Measurements from ENCODE around the gene TKTL1.
"Not testable (repeated sequence)": the region's sequence is repeated elsewhere in the genome, so short reads cannot be mapped to it uniquely, and the experiment has no call there.

Gene TKTL1

GRCh38 chrX:154333116-154333515, 37.5 kb downstream of the TKTL1 start:
- Histone ChIP-seq H4K20me1 (ENCODE audit: low read depth, low read length) (no peaks in the 10 kb centered on the region), H3K27me3 (ENCODE audit: low read length) (no peaks in the 10 kb centered on the region), H3F3A (ENCODE audit: insufficient read depth) (no peaks in the 10 kb centered on the region), H3K36me3 (ENCODE audit: low read length) (no peaks in the 10 kb centered on the region), H2AFZ (ENCODE audit: low read depth, low read length, severe bottlenecking) (no peak overlapping the region), H3K9me2 (replicated peaks; ENCODE audit: insufficient read depth, low read length) (no peaks in the 10 kb centered on the region), H3K4me2 (ENCODE audit: low read depth, low read length, poor library complexity, severe bottlenecking) (no peak overlapping the region), H3K9ac (ENCODE audit: low read length) (no peak overlapping the region), H3K4me3 (ENCODE audit: insufficient read depth, low read length, poor library complexity, severe bottlenecking) (no peak overlapping the region), H3K9me3 (ENCODE audit: insufficient read depth, low read length) (no peaks in the 10 kb centered on the region), H3K79me2 (ENCODE audit: insufficient read depth, low read length) (no peaks in the 10 kb centered on the region), H3K27ac (ENCODE audit: low read depth, low read length) (no peak overlapping the region)
- TF ChIP-seq EZH2phosphoT487 (conservative IDR thresholded peaks at IDR 0.05; ENCODE audit: low read length) (no peak), CTCF (IDR thresholded peaks at IDR 0.05; ENCODE audit: insufficient read depth, low read length, poor library complexity, severe bottlenecking) (no peak)

- Histone ChIP-seq H3F3A (ENCODE audit: insufficient read depth) (no peaks in the 10 kb centered on the region), H3K4me2 (ENCODE audit: low read depth, low read length, poor library complexity, severe bottlenecking) (peak overlapping the region; percentile 2), H3K27ac (ENCODE audit: low read depth, low read length) (peak overlapping the region; percentile 9; the same call in 1 of the 2 replicates), H3K9me2 (replicated peaks; ENCODE audit: insufficient read depth, low read length) (no peaks in the 10 kb centered on the region), H3K9me3 (ENCODE audit: insufficient read depth, low read length) (no peaks in the 10 kb centered on the region), H3K27me3 (ENCODE audit: low read length) (no peaks in the 10 kb centered on the region), H4K20me1 (ENCODE audit: low read depth, low read length) (no peaks in the 10 kb centered on the region), H3K9ac (ENCODE audit: low read length) (no peak overlapping the region), H3K79me2 (ENCODE audit: insufficient read depth, low read length) (no peaks in the 10 kb centered on the region), H3K36me3 (ENCODE audit: low read length) (no peaks in the 10 kb centered on the region), H2AFZ (ENCODE audit: low read depth, low read length, severe bottlenecking) (no peak overlapping the region), H3K4me3 (ENCODE audit: insufficient read depth, low read length, poor library complexity, severe bottlenecking) (no peak overlapping the region)
- TF ChIP-seq CTCF (IDR thresholded peaks at IDR 0.05; ENCODE audit: insufficient read depth, low read length, poor library complexity, severe bottlenecking) (no peak), EZH2phosphoT487 (conservative IDR thresholded peaks at IDR 0.05; ENCODE audit: low read length) (no peak)
These were observed 38.3 kb downstream of the TKTL1 start for GRCh38 chrX:154333837-154334271.

GRCh38 chrX:154334496-154334895, 38.9 kb downstream of the TKTL1 start:
- H3K27ac ChIP-seq (ENCODE audit: low read depth, low read length), result no peak overlapping the region
- no peaks in the 10 kb centered on the region for H3K79me2 ChIP-seq (ENCODE audit: insufficient read depth, low read length)

GRCh38 chrX:154341399-154342298, 46.1 kb downstream of the TKTL1 start:
- H4K20me1 ChIP-seq (ENCODE audit: low read depth, low read length); H3K9me2 ChIP-seq (replicated peaks; ENCODE audit: insufficient read depth, low read length); H3K36me3 ChIP-seq (ENCODE audit: low read length); H3K79me2 ChIP-seq (ENCODE audit: insufficient read depth, low read length); H3K27me3 ChIP-seq (ENCODE audit: low read length); H3K27ac ChIP-seq (ENCODE audit: low read depth, low read length); H3K4me3 ChIP-seq (ENCODE audit: insufficient read depth, low read length, poor library complexity, severe bottlenecking); H3K9ac ChIP-seq (ENCODE audit: low read length); H3K4me2 ChIP-seq (ENCODE audit: low read depth, low read length, poor library complexity, severe bottlenecking); H3K9me3 ChIP-seq (ENCODE audit: insufficient read depth, low read length); H3F3A ChIP-seq (ENCODE audit: insufficient read depth); H2AFZ ChIP-seq (ENCODE audit: low read depth, low read length, severe bottlenecking): not testable (repeated sequence)

More at GRCh38 chrX:154334496-154334895, 38.9 kb downstream of the TKTL1 start:
- H3K4me3 ChIP-seq (ENCODE audit: insufficient read depth, low read length, poor library complexity, severe bottlenecking), result no peak overlapping the region
- H3K4me2 ChIP-seq (ENCODE audit: low read depth, low read length, poor library complexity, severe bottlenecking), result peak overlapping the region; percentile 2
- H3K9ac ChIP-seq (ENCODE audit: low read length), result no peak overlapping the region
- H3K9me3 ChIP-seq (ENCODE audit: insufficient read depth, low read length), result no peaks in the 10 kb centered on the region
- H3K36me3 ChIP-seq (ENCODE audit: low read length), result no peaks in the 10 kb centered on the region
- no peaks in the 10 kb centered on the region for H3K27me3 ChIP-seq (ENCODE audit: low read length)
- H3K9me2 ChIP-seq (replicated peaks; ENCODE audit: insufficient read depth, low read length), result no peaks in the 10 kb centered on the region
- no peak for TF ChIP-seq CTCF (IDR thresholded peaks at IDR 0.05; ENCODE audit: insufficient read depth, low read length, poor library complexity, severe bottlenecking)
- TF ChIP-seq EZH2phosphoT487 (conservative IDR thresholded peaks at IDR 0.05; ENCODE audit: low read length), result no peak
- no peaks in the 10 kb centered on the region for H3F3A ChIP-seq (ENCODE audit: insufficient read depth)
- H4K20me1 ChIP-seq (ENCODE audit: low read depth, low read length), result no peaks in the 10 kb centered on the region
- H2AFZ ChIP-seq (ENCODE audit: low read depth, low read length, severe bottlenecking), result no peak overlapping the region

GRCh38 chrX:154343063-154343462, 47.5 kb downstream of the TKTL1 start:
- not testable (repeated sequence) for H3K9me3 ChIP-seq (ENCODE audit: insufficient read depth, low read length); H3F3A ChIP-seq (ENCODE audit: insufficient read depth); H2AFZ ChIP-seq (ENCODE audit: low read depth, low read length, severe bottlenecking); H4K20me1 ChIP-seq (ENCODE audit: low read depth, low read length); H3K9ac ChIP-seq (ENCODE audit: low read length); H3K4me2 ChIP-seq (ENCODE audit: low read depth, low read length, poor library complexity, severe bottlenecking); H3K4me3 ChIP-seq (ENCODE audit: insufficient read depth, low read length, poor library complexity, severe bottlenecking); H3K36me3 ChIP-seq (ENCODE audit: low read length); H3K79me2 ChIP-seq (ENCODE audit: insufficient read depth, low read length); H3K27me3 ChIP-seq (ENCODE audit: low read length); H3K27ac ChIP-seq (ENCODE audit: low read depth, low read length); H3K9me2 ChIP-seq (replicated peaks; ENCODE audit: insufficient read depth, low read length)
